ENCODE results near the gene YIPF4. TPM values are rescaled to one million over a fixed set of nuclear protein-coding genes. Genes with fewer than 3 reads are reported as not detected.
"Not testable (repeated sequence)": the region's sequence is repeated elsewhere in the genome, so short reads cannot be mapped to it uniquely, and the experiment has no call there.

YIPF4 gene
- polyA plus RNA-seq, 1 of the 3 experiments (the other 2 are of a cell fraction): 3.5 TPM

DNA sequence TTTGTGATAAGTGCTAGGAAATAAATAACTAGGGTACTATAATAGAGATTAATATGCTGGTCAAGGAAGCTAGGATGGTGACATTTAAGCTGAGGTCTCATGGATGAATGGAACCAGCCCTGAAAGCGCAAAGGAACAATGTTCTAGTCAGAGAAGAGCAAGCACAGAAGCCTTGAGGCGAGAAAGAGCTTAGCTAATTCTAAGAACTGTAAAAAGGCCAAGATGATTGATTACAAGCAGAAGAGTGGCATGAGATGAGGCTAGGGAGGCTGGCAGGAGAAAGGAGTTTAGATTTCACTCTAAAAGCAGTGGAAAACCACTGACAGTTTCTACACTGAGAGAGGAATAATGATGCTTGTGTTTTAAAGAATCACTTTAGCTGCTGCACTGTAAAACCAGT, 3.4 kb upstream of the YIPF4 start:
- Histone ChIP-seq H2AFZ (ENCODE audit: low read depth) (peak overlapping the region; percentile 53; the same call in 1 of the 2 replicates), H3K9me3 (no peaks in the 10 kb centered on the region), H3K9ac (no peak overlapping the region), H3K4me2 (no peak overlapping the region), H3K4me1 (ENCODE audit: control insufficient read depth in 1 of 2, insufficient read depth in 2 of 2, low read depth in 1 of 2, low read length in 1 of 2) (peaks cover 0 to 3% of the 10 kb centered on the region in 2 experiments; a peak in 1 of 4 replicates), H3K4me3 (ENCODE audit: low read depth in 2 of 2, low read length in 1 of 2) (no peak overlapping the region), H3K9me2 (no peaks in the 10 kb centered on the region), H4K20me1 (ENCODE audit: insufficient read depth) (no peaks in the 10 kb centered on the region), H3K79me2 (ENCODE audit: insufficient read depth) (peaks cover 17% of the 10 kb centered on the region), H3K27ac (ENCODE audit: low read depth in 2 of 2, low read length in 1 of 2) (no peak overlapping the region), H3K27me3 (ENCODE audit: insufficient read depth) (no peaks in the 10 kb centered on the region), H3K36me3 (replicated peaks in 1 of 2; ENCODE audit: control insufficient read depth in 1 of 2, insufficient read depth in 2 of 2, low read length in 1 of 2) (no peaks in the 10 kb centered on the region), H3F3A (replicated peaks; ENCODE audit: insufficient read depth) (no peaks in the 10 kb centered on the region)
- no peak for DNase-seq
- ChIA-PET POLR2A (no interaction called here), CTCF (no interaction called here)
- TF ChIP-seq CHD2 (IDR thresholded peaks at IDR 0.05; ENCODE audit: low read length, partially characterized antibody) (no peak), FOXJ3 (CRISPR knock-in tag; IDR thresholded peaks at IDR 0.05) (no peak), POLR2AphosphoS5 (IDR thresholded peaks at IDR 0.05; ENCODE audit: low read depth, low read length) (no peak), MXI1 (IDR thresholded peaks at IDR 0.05; ENCODE audit: low read depth, low read length) (no peak), RCOR1 (IDR thresholded peaks at IDR 0.05; ENCODE audit: low read length) (no peak), EZH2phosphoT487 (IDR thresholded peaks at IDR 0.05; ENCODE audit: borderline replicate concordance, low read depth) (no peak), MEF2A (IDR thresholded peaks at IDR 0.05; ENCODE audit: borderline replicate concordance, low read depth) (no peak), GABPA (IDR thresholded peaks at IDR 0.05; ENCODE audit: low read depth) (no peak), YY1 (IDR thresholded peaks at IDR 0.05; ENCODE audit: low read depth) (no peak), RAD21 (IDR thresholded peaks at IDR 0.05; ENCODE audit: low read length) (no peak)
- TF ChIP-seq, protein P1, sequence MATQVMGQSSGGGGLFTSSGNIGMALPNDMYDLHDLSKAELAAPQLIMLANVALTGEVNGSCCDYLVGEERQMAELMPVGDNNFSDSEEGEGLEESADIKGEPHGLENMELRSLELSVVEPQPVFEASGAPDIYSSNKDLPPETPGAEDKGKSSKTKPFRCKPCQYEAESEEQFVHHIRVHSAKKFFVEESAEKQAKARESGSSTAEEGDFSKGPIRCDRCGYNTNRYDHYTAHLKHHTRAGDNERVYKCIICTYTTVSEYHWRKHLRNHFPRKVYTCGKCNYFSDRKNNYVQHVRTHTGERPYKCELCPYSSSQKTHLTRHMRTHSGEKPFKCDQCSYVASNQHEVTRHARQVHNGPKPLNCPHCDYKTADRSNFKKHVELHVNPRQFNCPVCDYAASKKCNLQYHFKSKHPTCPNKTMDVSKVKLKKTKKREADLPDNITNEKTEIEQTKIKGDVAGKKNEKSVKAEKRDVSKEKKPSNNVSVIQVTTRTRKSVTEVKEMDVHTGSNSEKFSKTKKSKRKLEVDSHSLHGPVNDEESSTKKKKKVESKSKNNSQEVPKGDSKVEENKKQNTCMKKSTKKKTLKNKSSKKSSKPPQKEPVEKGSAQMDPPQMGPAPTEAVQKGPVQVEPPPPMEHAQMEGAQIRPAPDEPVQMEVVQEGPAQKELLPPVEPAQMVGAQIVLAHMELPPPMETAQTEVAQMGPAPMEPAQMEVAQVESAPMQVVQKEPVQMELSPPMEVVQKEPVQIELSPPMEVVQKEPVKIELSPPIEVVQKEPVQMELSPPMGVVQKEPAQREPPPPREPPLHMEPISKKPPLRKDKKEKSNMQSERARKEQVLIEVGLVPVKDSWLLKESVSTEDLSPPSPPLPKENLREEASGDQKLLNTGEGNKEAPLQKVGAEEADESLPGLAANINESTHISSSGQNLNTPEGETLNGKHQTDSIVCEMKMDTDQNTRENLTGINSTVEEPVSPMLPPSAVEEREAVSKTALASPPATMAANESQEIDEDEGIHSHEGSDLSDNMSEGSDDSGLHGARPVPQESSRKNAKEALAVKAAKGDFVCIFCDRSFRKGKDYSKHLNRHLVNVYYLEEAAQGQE (IDR thresholded peaks at IDR 0.05; ENCODE audit: low read depth, low read length): no peak
- TF ChIP-seq, protein P2, sequence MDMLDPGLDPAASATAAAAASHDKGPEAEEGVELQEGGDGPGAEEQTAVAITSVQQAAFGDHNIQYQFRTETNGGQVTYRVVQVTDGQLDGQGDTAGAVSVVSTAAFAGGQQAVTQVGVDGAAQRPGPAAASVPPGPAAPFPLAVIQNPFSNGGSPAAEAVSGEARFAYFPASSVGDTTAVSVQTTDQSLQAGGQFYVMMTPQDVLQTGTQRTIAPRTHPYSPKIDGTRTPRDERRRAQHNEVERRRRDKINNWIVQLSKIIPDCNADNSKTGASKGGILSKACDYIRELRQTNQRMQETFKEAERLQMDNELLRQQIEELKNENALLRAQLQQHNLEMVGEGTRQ (IDR thresholded peaks at IDR 0.05; ENCODE audit: borderline replicate concordance, low read depth, low read length): no peak
- TF ChIP-seq, protein P3, sequence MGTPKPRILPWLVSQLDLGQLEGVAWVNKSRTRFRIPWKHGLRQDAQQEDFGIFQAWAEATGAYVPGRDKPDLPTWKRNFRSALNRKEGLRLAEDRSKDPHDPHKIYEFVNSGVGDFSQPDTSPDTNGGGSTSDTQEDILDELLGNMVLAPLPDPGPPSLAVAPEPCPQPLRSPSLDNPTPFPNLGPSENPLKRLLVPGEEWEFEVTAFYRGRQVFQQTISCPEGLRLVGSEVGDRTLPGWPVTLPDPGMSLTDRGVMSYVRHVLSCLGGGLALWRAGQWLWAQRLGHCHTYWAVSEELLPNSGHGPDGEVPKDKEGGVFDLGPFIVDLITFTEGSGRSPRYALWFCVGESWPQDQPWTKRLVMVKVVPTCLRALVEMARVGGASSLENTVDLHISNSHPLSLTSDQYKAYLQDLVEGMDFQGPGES (IDR thresholded peaks at IDR 0.05; ENCODE audit: low read depth, low read length): no peak
- WGBS (ENCODE audit: low lambda C conversion rate): 55% methylated on average over 2 of the region's 2 CpGs

DNA sequence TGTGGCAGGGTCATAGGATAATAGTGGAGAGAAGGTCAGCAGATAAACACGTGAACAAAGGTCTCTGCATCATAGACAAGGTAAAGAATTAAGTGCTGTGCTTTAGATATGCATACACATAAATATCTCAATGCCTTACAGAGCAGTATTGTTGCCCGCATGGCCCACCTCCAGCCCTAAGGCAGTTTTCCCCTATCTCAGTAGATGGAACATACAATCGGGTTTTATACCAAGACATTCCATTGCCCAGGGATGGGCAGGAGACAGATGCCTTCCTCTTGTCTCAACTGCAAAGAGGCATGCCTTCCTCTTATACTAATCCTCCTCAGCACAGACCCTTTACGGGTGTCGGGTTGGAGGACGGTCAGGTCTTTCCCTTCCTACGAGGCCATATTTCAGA, 1.9 kb upstream of the YIPF4 start:
- POLR2A ChIA-PET; DNase-seq; H3K9me3 ChIP-seq; H3K36me3 ChIP-seq (replicated peaks in 1 of 2; ENCODE audit: control insufficient read depth in 1 of 2, insufficient read depth in 2 of 2, low read length in 1 of 2); H3K4me2 ChIP-seq; H4K20me1 ChIP-seq (ENCODE audit: insufficient read depth); H3F3A ChIP-seq (replicated peaks; ENCODE audit: insufficient read depth); H2AFZ ChIP-seq (ENCODE audit: low read depth); H3K4me3 ChIP-seq (ENCODE audit: low read depth in 2 of 2, low read length in 1 of 2); H3K9me2 ChIP-seq; H3K9ac ChIP-seq; H3K4me1 ChIP-seq (ENCODE audit: control insufficient read depth in 1 of 2, insufficient read depth in 2 of 2, low read depth in 1 of 2, low read length in 1 of 2); H3K27me3 ChIP-seq (ENCODE audit: insufficient read depth); CTCF ChIA-PET; H3K27ac ChIP-seq (ENCODE audit: low read depth in 2 of 2, low read length in 1 of 2): not testable (repeated sequence)
- WGBS (ENCODE audit: low lambda C conversion rate): 64% methylated on average over 7 of the region's 7 CpGs
- H3K79me2 ChIP-seq (ENCODE audit: insufficient read depth): peaks cover 32% of the 10 kb centered on the region

Data from SK-N-SH (cell line).